GM18499 (cell line): ENCODE results near the gene SLX1B.
"Not testable (repeated sequence)": the region's sequence is repeated elsewhere in the genome, so short reads cannot be mapped to it uniquely, and the experiment has no call there.

Experiments used
- ATAC-seq: cut with Tn5 transposase; IDR thresholded peaks from one replicate; pipeline ENCODE4 v1.9.1; 2021; ENCODE audit warnings: moderate number of reproducible peaks; ENCODE audit not compliant: insufficient read depth, unreplicated experiment

The SLX1B gene

GRCh38 chr16:29454269-29454668 lies at the start of gene SLX1B, which contains the start of gene BOLA2:
Gene SLX1B, plus strand, starts transcription at chr16:29454533.
Gene BOLA2, minus strand, starts transcription at chr16:29454351. Its CDS starts 98 bp downstream, at chr16:29454253.
- peak; percentile 77 for ATAC-seq

DNA sequence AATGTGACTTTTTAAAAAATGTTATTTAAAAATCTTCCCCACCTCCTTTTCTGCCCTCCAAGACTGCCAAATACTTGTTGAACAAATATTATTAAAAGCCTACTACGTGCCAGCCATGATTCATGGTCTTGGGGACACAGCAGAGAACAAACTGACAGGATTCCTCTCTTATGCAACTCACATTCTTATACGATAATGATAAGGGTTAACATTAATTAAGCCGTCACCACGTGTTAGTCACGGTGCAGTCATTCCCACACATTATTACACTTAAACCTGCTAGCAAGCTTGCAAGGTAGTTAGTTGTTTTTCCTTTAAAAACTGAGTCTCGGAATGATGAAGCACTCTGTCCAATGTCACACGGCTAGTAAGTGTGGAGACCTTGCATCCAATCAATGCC lies 49.1 kb upstream of the SLX1B start:
- not testable (repeated sequence) for ATAC-seq

DNA sequence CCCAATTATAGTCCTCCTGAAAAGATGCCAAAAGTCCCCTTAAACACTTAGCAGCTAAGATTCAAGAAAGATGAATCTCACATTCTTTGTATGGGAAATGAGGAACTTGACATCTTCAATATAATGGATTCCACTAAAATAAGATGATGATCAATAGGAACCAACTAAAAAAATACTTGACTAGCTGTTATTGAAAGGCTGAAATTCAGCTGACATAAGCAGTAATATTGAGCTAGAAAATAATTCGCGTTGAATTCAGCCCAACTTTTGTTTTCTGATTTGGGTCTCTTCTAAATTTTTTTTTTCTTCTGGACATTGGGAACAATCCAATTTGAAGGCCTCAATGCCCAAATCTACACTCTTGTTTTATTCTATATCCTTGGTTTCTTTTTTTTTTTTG lies 30.7 kb upstream of the SLX1B start:
- ATAC-seq, result not testable (repeated sequence)

DNA sequence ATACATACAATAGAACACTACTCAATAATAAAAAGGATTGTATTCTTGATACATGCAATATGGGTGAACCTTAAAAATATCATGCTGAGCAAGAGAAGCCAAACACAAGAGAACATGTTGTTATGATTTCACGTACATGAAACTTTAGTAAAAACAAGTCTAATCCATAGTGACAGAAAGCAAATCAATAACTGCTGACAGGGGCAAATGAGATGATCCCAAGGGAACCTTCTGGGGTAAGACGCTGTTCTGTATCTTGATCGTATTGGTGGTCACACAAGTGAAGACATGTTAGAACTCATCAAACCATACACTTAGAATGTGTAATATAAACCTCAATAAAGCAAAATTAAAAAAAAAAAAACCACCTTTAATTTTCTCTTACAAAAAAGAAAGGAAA lies 28.9 kb upstream of the SLX1B start:
- ATAC-seq, result not testable (repeated sequence)

GRCh38 chr16:29453754-29454153 lies 579 bp upstream of the SLX1B start:
- ATAC-seq, result not testable (repeated sequence)

DNA sequence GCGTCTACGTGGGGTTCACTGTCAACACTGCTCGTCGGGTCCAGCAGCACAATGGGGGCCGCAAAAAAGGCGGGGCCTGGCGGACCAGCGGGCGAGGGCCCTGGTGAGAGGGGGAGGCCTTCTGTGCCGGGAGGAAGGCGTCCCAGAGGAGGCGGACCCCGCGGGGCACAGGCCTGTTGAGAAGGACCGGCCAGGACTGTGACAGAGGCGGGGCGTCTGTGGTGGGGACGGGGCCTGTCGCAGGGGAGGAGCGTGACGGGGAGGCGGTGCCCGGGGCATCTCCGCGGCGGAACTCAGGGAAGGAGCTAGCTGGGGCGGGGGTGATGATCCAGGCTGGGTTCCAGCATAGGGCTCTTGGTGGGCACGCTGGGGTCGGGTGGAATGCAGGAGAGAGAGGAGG lies 495 bp downstream of the SLX1B start:
- ATAC-seq, result peak; percentile 32

- not testable (repeated sequence) for ATAC-seq
These were observed 3.3 kb downstream of the SLX1B start for GRCh38 chr16:29457660-29458059.

DNA sequence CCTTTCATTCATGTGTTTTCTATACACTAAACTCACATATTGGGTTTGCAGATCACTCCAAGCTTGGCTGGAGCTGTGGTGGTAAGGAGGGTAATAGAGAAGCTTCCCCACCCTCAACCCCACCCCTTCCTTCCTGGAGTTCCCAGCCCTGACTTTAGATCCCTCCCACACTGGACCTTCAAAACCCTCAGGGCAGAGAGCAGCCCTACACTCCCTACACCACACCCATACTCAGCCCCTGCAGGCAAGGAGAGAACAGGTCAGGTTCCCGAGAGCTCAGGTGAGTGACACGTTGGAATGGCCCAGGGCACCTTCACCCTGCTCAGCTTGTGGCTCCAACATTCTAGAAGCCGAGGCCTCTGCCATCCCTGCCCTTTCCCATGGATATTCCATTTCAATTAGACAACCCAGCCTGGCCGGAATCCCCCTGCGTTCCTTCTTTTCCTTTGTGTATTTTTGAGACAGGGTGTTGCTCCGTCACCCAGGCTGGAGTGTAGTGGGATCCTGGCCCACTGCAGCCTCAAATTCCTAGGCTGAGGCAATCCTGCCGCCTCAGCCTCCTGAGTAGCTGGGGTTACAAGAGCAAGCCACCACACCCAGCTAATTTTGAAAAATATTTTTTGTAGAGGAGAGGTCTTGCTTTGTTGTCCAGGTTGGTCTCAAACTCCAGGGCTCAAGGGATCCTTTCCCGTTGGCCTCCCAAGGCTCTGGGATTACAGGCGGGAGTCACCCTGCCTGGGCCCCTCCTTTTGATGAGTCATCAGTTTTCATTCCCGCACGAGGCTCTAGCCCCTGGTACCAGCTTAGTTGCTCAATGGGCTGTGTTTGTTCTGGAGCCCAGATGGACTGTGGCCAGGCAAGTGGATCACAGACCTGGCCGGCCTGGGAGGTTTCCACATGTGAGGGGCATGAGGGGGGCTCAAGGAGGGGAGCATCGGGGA lies 5.6 kb downstream of the SLX1B start, which contains the start of gene SULT1A4:
SULT1A4 (plus strand) TSS at position 208 of the 941 bp plus-strand sequence. CDS start 1,473 bp downstream, outside the sequence.
- ATAC-seq, result not testable (repeated sequence)

- ATAC-seq, result not testable (repeated sequence)
These were observed 6.3 kb downstream of the SLX1B start for GRCh38 chr16:29460647-29461030.

DNA sequence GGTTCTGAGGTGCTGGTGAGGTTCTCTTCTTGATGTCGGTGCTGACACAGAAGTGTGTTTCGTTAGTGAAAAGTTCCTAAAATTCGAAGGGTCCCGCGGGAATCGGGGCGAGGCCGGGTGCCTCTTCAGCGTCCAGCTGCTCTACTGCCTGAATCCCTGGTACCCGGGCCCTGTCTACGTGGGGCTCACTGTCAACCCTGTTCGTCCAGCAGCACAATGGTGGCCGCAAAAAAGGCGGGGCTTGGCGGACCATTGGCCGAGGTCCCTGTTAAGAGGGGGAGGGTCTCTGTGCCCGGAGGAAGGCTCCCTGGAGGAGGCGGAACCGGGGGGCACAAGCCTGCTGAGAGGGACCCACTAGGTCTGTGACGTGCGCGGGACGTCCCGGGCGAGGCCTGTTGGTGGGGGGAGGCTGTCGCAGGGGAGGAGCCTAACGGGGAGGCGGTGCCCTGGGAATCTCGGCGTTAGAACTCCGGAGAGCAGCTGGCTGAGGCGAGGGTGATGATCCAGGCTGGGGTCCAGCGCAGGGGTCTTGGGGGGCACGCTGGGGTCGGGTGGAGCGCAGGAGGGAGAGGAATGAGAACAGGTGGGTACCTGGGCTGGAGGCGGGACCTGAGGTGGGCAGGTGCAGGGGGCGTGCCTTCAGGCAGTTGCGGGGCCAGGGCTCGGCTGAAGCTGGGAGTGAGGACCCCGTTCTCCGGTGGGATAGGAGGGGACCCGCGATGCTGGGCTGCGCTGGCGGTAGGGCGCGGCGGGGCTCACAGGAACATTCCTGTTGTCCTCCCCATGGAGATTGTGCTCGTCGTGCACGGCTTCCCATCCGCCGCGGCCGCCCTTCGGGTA lies 11.9 kb downstream of the SLX1B start:
- not testable (repeated sequence) for ATAC-seq

DNA sequence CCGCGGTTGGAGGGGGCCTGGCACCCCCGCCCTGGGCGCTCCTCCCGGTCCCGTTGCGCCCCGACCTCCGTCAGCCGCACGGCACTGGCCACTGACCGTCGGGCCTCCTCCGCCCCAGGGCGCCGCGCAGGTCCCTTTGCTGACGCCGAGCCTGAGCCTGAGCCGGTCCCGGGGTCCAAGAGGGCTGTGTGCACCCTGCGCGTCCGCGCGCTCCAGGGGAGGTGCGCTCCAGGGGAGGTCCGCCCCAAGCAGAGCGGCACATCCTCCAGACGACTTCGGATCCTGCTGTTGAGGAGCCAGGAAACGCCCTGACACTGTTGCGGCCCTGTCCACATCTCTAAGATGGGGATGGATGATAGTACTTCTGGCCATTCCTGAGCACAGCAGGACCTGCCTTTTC lies 12.6 kb downstream of the SLX1B start:
- not testable (repeated sequence) for ATAC-seq

- not testable (repeated sequence) for ATAC-seq
These were observed 13.5 kb downstream of the SLX1B start for GRCh38 chr16:29467654-29468366.

DNA sequence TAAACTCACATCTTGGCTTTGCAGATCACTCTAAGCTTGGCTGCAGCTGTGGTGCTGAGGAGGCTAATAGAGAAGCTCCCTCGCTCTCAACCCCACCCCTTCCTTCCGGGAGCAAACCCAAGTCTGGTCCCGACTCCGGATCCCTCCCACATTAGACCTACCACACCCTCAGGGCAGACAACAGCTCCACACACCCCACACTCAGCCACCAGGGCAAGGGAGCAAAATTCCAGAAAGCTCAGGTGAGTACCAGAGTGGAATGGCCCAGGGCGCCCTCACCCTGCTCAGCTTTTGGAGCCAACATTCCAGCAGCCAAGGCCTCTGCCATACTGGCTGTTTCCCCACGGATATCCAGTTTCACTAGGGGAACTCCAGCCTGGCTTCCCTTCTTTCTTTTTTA lies 15.3 kb downstream of the SLX1B start:
- ATAC-seq, result not testable (repeated sequence)

DNA sequence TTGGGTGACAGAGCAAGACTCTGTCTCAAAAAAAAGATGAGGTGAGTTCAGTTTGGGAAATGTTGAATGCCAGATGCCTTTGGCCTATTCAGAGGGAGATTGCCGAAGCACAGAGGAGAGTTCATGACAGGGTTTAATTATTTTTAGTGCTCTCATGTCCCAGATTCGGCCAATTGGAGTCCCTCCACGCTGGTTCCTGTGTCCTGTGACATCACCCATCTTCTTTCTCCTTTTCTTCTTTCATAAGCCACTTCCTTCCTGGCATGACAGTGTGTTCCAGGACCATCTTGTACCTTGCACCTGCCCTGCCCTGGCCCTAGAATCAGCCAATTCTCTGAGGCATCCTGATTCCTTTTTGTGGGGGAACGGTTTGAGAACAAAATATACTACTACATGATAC lies 17.7 kb downstream of the SLX1B start:
- not testable (repeated sequence) for ATAC-seq

DNA sequence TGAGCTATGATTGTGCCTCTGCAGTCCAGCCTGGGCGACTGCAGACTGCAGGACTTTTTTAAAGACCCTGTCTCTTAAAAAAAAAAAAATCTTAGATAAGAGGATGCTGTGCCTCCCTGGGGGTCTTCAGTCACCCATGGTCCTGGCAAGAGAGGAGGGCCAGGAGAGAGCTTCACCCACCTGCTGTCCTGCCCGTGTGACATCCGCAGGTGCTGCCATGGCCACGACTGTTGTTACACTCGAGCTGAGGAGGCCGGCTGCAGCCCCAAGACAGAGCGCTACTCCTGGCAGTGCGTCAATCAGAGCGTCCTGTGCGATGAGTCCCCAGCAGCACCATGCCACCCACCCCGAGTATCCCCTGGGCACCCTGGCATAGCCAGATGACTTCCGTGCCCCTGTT lies 27.9 kb downstream of the SLX1B start:
- not testable (repeated sequence) for ATAC-seq

- ATAC-seq, result not testable (repeated sequence)
These were observed 52.0 kb downstream of the SLX1B start, which contains the start of gene NPIPB12 for GRCh38 chr16:29506308-29506707. Gene NPIPB12, minus strand, starts transcription at chr16:29506408.
